GM23338 (cell line): ENCODE results near the gene PTPN13. TPM values are rescaled to one million over a fixed set of nuclear protein-coding genes. Genes with fewer than 3 reads are reported as not detected.

Experiments
- ATAC-seq: fragments of 200-7000 bp; cut with Tn5 transposase; 3 replicates; pipeline ENCODE4 v1.9.1; 2020
- DNase-seq: peaks from one replicate; pipeline ENCODE4 v3.0.0-alpha.2; 2015; ENCODE audit warnings: low spot score
- H2AFZ ChIP-seq: fragments of 200-600 bp; sonication (generic); 2 replicates; pipeline ENCODE4 v1.8.0; 2016; ENCODE audit warnings: antibody characterized with exemption, mild to moderate bottlenecking, moderate library complexity
- H3F3A ChIP-seq: fragments of 200-600 bp; sonication (generic); replicated peaks from 2 replicates; pipeline ENCODE4 v1.8.0; 2017; ENCODE audit warnings: antibody characterized with exemption, mixed run types, low read depth
- H3K27ac ChIP-seq: fragments of 200-600 bp; sonication (generic); 2 replicates; pipeline ENCODE4 v1.6.1; 2016; ENCODE audit warnings: low read depth
- H3K27me3 ChIP-seq: fragments of 200-600 bp; sonication (generic); 2 replicates; pipeline ENCODE4 v1.8.0; 2016; ENCODE audit warnings: mild to moderate bottlenecking, mixed run types, moderate library complexity; ENCODE audit not compliant: insufficient read depth
- H3K36me3 ChIP-seq: fragments of 200-600 bp; sonication (generic); 2 replicates; pipeline ENCODE4 v1.8.0; 2016; ENCODE audit warnings: mild to moderate bottlenecking; ENCODE audit not compliant: insufficient read depth
- H3K4me1 ChIP-seq: fragments of 200-600 bp; sonication (generic); 2 replicates; pipeline ENCODE4 v1.8.0; 2016; ENCODE audit warnings: mild to moderate bottlenecking, moderate library complexity; ENCODE audit not compliant: insufficient read depth
- H3K4me2 ChIP-seq: fragments of 200-600 bp; sonication (generic); 2 replicates; pipeline ENCODE4 v1.7.1; 2017; ENCODE audit warnings: mixed run types
- H3K4me3 ChIP-seq: fragments of 200-600 bp; sonication (generic); 2 replicates; pipeline ENCODE4 v1.6.1; 2016; ENCODE audit warnings: mixed run types
- H3K79me2 ChIP-seq: fragments of 200-600 bp; sonication (generic); replicated peaks from 2 replicates; pipeline ENCODE4 v1.8.0; 2017; ENCODE audit warnings: mild to moderate bottlenecking; ENCODE audit not compliant: insufficient read depth
- H3K9me2 ChIP-seq: fragments of 200-600 bp; sonication (generic); 2 replicates; pipeline ENCODE4 v1.8.0; 2017; ENCODE audit not compliant: insufficient read depth
- H4K20me1 ChIP-seq: fragments of 200-600 bp; sonication (generic); replicated peaks from 2 replicates; pipeline ENCODE4 v1.8.0; 2017; ENCODE audit warnings: mild to moderate bottlenecking; ENCODE audit not compliant: insufficient read depth
- H3K27ac Mint-ChIP-seq: 2 replicates; pipeline ENCODE4 v1.8.0; 2020; ENCODE audit warnings: inconsistent platforms, mild to moderate bottlenecking, moderate library complexity, mixed read lengths
- H3K27me3 Mint-ChIP-seq: 3 replicates; pipeline ENCODE4 v1.8.0; 2022; ENCODE audit warnings: low read depth, mild to moderate bottlenecking, moderate library complexity, mixed read lengths, inconsistent platforms; ENCODE audit not compliant: insufficient read depth, poor library complexity
- H3K36me3 Mint-ChIP-seq: 3 replicates; pipeline ENCODE4 v1.8.0; 2021; ENCODE audit warnings: low read depth, mild to moderate bottlenecking, inconsistent platforms, moderate library complexity, mixed read lengths
- H3K4me1 Mint-ChIP-seq: 3 replicates; pipeline ENCODE4 v1.8.0; 2020; ENCODE audit warnings: mild to moderate bottlenecking, inconsistent platforms, mixed read lengths
- H3K4me3 Mint-ChIP-seq: 3 replicates; pipeline ENCODE4 v1.8.0; 2021; ENCODE audit warnings: moderate library complexity, mild to moderate bottlenecking, inconsistent platforms, mixed read lengths
- H3K9me3 Mint-ChIP-seq: 3 replicates; pipeline ENCODE4 v1.8.0; 2020; ENCODE audit warnings: moderate library complexity, mild to moderate bottlenecking, inconsistent platforms, mixed read lengths
- CREB1 ChIP-seq: fragments of 250-450 bp; sonication (Bioruptor Pico); IDR thresholded peaks from 2 replicates; pipeline ENCODE4 v1.5.0; 2020; ENCODE audit warnings: low read depth, mild to moderate bottlenecking, moderate library complexity
- ETS1 ChIP-seq: IDR thresholded peaks from 2 replicates; pipeline ENCODE4 v1.6.1; 2016; ENCODE audit warnings: antibody characterized with exemption
- EZH2 ChIP-seq: fragments of 200-600 bp; sonication (generic); IDR thresholded peaks from one replicate; pipeline ENCODE4 v1.8.0; 2017; ENCODE audit warnings: antibody characterized with exemption, mild to moderate bottlenecking, low read depth; ENCODE audit not compliant: unreplicated experiment
- EZH2phosphoT487 ChIP-seq: fragments of 200-600 bp; sonication (generic); IDR thresholded peaks from one replicate; pipeline ENCODE4 v1.8.1; 2018; ENCODE audit warnings: antibody characterized with exemption; ENCODE audit not compliant: unreplicated experiment
- JUNB ChIP-seq: IDR thresholded peaks from one replicate; pipeline ENCODE4 v1.6.1; 2016; ENCODE audit warnings: antibody characterized with exemption; ENCODE audit not compliant: unreplicated experiment
- NANOG ChIP-seq: IDR thresholded peaks from 2 replicates; pipeline ENCODE4 v1.6.1; 2016; ENCODE audit warnings: antibody characterized with exemption, borderline replicate concordance
- POLR2AphosphoS5 ChIP-seq: IDR thresholded peaks from 2 replicates; pipeline ENCODE4 v1.6.1; 2016; ENCODE audit warnings: antibody characterized with exemption, low read depth
- STAT1 ChIP-seq: IDR thresholded peaks from one replicate; pipeline ENCODE4 v1.6.1; 2016; ENCODE audit warnings: antibody characterized with exemption; ENCODE audit not compliant: unreplicated experiment
- ZNF114 ChIP-seq: fragments of 250-450 bp; sonication (Bioruptor Pico); IDR thresholded peaks from 2 replicates; pipeline ENCODE4 v1.5.0; 2020; ENCODE audit warnings: mild to moderate bottlenecking, moderate library complexity
- ZNF331 ChIP-seq: fragments of 250-450 bp; sonication (Bioruptor Pico); IDR thresholded peaks from 2 replicates; pipeline ENCODE4 v1.5.0; 2020; ENCODE audit warnings: low read depth, mild to moderate bottlenecking, moderate library complexity
- polyA plus RNA-seq: library from polyadenylated mRNA; unstranded; fragments of >200 nt; fragmentation: Nextera tagmentation; extraction: Ambion mirVana; gene quantifications from 2 replicates; pipeline ENCODE4 v1.2.1, GENCODE V29; 2016
- total RNA-seq: library from RNA; depleted of rRNA; stranded (reverse); fragments of >200 nt; shearing (Covaris generic); gene quantifications from 2 replicates; pipeline ENCODE4 v1.2.3, GENCODE V29; 2014
- TF ChIP-seq, protein P1 (sequence below): IDR thresholded peaks from one replicate; pipeline ENCODE4 v1.6.1; 2018; ENCODE audit warnings: antibody characterized with exemption; ENCODE audit not compliant: unreplicated experiment
- TF ChIP-seq, protein P2 (sequence below), 2 experiments: fragments of 200-600 bp in 1 of 2; sonication (generic) in 1 of 2; conservative IDR thresholded peaks; 2 replicates each; pipeline versions ENCODE4 v1.5.1 to v1.6.1; 2016 to 2017; ENCODE audit warnings: antibody characterized with exemption in 2 of 2, low read depth in 2 of 2, mild to moderate bottlenecking in 2 of 2, moderate library complexity in 1 of 2
- TF ChIP-seq, protein P3 (sequence below): fragments of 250-450 bp; sonication (Bioruptor Pico); IDR thresholded peaks from 2 replicates; pipeline ENCODE4 v1.5.0; 2020; ENCODE audit warnings: mild to moderate bottlenecking, moderate library complexity

The PTPN13 gene
- total and polyA plus RNA-seq, 2 experiments from 2014 or later = 12.6 to 49.9 TPM

DNA sequence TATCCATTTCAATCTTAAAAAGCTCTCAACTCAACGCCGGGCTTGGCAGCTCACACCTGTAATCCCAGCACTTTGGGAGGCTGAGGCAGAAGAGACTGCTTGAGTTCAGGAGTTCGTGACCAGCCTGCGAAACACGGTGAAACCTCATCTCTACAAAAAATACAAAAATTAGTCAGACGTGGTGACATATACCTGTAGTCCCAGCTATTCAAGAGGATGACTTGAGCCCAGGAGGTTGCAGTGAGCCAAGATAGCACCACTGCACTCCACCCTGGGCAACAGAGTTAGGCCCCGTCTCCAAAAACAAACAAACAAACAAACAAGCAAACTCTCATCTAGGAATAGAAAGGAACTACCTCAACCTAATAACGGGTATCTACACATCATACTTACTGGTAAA, 50.8 kb downstream of the PTPN13 start:
- Histone ChIP-seq H3K27me3 (no peaks in the 10 kb centered on the region), H4K20me1 (no peaks in the 10 kb centered on the region; the same call in 1 of the 2 replicates), H3K27ac (no peak overlapping the region), H3K4me2 (no peak overlapping the region), H3K9me2 (no peaks in the 10 kb centered on the region), H3F3A (no peaks in the 10 kb centered on the region), H3K79me2 (peaks cover 17% of the 10 kb centered on the region), H2AFZ (no peak overlapping the region), H3K4me1 (no peaks in the 10 kb centered on the region), H3K36me3 (no peaks in the 10 kb centered on the region), H3K4me3 (no peak overlapping the region)
- H3K4me1 Mint-ChIP-seq = peaks cover under 1% of the 10 kb centered on the region; the same call in 1 of the 3 replicates
- H3K9me3 Mint-ChIP-seq = peaks cover 9% of the 10 kb centered on the region; the same call in 2 of the 3 replicates
- no peak overlapping the region for H3K27ac Mint-ChIP-seq
- DNase-seq = no peak
- H3K4me3 Mint-ChIP-seq = no peak overlapping the region
- peaks cover 30% of the 10 kb centered on the region for H3K36me3 Mint-ChIP-seq
- ATAC-seq = no peak
- no peaks in the 10 kb centered on the region for H3K27me3 Mint-ChIP-seq
- TF ChIP-seq, protein P1, sequence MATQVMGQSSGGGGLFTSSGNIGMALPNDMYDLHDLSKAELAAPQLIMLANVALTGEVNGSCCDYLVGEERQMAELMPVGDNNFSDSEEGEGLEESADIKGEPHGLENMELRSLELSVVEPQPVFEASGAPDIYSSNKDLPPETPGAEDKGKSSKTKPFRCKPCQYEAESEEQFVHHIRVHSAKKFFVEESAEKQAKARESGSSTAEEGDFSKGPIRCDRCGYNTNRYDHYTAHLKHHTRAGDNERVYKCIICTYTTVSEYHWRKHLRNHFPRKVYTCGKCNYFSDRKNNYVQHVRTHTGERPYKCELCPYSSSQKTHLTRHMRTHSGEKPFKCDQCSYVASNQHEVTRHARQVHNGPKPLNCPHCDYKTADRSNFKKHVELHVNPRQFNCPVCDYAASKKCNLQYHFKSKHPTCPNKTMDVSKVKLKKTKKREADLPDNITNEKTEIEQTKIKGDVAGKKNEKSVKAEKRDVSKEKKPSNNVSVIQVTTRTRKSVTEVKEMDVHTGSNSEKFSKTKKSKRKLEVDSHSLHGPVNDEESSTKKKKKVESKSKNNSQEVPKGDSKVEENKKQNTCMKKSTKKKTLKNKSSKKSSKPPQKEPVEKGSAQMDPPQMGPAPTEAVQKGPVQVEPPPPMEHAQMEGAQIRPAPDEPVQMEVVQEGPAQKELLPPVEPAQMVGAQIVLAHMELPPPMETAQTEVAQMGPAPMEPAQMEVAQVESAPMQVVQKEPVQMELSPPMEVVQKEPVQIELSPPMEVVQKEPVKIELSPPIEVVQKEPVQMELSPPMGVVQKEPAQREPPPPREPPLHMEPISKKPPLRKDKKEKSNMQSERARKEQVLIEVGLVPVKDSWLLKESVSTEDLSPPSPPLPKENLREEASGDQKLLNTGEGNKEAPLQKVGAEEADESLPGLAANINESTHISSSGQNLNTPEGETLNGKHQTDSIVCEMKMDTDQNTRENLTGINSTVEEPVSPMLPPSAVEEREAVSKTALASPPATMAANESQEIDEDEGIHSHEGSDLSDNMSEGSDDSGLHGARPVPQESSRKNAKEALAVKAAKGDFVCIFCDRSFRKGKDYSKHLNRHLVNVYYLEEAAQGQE = no peak
- TF ChIP-seq EZH2 = no peak
- no peak for TF ChIP-seq NANOG
- no peak for TF ChIP-seq ETS1
- no peak for TF ChIP-seq ZNF331 (CRISPR knock-in tag)
- no peak for TF ChIP-seq CREB1 (CRISPR knock-in tag)
- TF ChIP-seq, protein P2, sequence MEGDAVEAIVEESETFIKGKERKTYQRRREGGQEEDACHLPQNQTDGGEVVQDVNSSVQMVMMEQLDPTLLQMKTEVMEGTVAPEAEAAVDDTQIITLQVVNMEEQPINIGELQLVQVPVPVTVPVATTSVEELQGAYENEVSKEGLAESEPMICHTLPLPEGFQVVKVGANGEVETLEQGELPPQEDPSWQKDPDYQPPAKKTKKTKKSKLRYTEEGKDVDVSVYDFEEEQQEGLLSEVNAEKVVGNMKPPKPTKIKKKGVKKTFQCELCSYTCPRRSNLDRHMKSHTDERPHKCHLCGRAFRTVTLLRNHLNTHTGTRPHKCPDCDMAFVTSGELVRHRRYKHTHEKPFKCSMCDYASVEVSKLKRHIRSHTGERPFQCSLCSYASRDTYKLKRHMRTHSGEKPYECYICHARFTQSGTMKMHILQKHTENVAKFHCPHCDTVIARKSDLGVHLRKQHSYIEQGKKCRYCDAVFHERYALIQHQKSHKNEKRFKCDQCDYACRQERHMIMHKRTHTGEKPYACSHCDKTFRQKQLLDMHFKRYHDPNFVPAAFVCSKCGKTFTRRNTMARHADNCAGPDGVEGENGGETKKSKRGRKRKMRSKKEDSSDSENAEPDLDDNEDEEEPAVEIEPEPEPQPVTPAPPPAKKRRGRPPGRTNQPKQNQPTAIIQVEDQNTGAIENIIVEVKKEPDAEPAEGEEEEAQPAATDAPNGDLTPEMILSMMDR (conservative IDR thresholded peaks at IDR 0.05; ENCODE audit: low read depth in 2 of 2) = no peak
- no peak for TF ChIP-seq POLR2AphosphoS5
- no peak for TF ChIP-seq STAT1
- TF ChIP-seq EZH2phosphoT487 = no peak
- TF ChIP-seq, protein P3, sequence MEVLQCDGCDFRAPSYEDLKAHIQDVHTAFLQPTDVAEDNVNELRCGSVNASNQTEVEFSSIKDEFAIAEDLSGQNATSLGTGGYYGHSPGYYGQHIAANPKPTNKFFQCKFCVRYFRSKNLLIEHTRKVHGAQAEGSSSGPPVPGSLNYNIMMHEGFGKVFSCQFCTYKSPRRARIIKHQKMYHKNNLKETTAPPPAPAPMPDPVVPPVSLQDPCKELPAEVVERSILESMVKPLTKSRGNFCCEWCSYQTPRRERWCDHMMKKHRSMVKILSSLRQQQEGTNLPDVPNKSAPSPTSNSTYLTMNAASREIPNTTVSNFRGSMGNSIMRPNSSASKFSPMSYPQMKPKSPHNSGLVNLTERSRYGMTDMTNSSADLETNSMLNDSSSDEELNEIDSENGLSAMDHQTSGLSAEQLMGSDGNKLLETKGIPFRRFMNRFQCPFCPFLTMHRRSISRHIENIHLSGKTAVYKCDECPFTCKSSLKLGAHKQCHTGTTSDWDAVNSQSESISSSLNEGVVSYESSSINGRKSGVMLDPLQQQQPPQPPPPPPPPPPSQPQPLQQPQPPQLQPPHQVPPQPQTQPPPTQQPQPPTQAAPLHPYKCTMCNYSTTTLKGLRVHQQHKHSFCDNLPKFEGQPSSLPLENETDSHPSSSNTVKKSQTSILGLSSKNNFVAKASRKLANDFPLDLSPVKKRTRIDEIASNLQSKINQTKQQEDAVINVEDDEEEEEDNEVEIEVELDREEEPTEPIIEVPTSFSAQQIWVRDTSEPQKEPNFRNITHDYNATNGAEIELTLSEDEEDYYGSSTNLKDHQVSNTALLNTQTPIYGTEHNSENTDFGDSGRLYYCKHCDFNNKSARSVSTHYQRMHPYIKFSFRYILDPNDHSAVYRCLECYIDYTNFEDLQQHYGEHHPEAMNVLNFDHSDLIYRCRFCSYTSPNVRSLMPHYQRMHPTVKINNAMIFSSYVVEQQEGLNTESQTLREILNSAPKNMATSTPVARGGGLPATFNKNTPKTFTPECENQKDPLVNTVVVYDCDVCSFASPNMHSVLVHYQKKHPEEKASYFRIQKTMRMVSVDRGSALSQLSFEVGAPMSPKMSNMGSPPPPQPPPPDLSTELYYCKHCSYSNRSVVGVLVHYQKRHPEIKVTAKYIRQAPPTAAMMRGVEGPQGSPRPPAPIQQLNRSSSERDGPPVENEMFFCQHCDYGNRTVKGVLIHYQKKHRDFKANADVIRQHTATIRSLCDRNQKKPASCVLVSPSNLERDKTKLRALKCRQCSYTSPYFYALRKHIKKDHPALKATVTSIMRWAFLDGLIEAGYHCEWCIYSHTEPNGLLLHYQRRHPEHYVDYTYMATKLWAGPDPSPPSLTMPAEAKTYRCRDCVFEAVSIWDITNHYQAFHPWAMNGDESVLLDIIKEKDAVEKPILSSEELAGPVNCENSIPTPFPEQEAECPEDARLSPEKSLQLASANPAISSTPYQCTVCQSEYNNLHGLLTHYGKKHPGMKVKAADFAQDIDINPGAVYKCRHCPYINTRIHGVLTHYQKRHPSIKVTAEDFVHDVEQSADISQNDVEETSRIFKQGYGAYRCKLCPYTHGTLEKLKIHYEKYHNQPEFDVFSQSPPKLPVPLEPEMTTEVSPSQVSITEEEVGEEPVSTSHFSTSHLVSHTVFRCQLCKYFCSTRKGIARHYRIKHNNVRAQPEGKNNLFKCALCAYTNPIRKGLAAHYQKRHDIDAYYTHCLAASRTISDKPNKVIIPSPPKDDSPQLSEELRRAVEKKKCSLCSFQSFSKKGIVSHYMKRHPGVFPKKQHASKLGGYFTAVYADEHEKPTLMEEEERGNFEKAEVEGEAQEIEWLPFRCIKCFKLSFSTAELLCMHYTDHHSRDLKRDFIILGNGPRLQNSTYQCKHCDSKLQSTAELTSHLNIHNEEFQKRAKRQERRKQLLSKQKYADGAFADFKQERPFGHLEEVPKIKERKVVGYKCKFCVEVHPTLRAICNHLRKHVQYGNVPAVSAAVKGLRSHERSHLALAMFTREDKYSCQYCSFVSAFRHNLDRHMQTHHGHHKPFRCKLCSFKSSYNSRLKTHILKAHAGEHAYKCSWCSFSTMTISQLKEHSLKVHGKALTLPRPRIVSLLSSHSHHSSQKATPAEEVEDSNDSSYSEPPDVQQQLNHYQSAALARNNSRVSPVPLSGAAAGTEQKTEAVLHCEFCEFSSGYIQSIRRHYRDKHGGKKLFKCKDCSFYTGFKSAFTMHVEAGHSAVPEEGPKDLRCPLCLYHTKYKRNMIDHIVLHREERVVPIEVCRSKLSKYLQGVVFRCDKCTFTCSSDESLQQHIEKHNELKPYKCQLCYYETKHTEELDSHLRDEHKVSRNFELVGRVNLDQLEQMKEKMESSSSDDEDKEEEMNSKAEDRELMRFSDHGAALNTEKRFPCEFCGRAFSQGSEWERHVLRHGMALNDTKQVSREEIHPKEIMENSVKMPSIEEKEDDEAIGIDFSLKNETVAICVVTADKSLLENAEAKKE (CRISPR knock-in tag) = no peak
- TF ChIP-seq ZNF114 (CRISPR knock-in tag) = no peak
- no peak for TF ChIP-seq JUNB
